HCT116 (cell line): Measurements from ENCODE around the gene SLIT1. TPM values are rescaled to one million over a fixed set of nuclear protein-coding genes. Genes with fewer than 3 reads are reported as not detected.

Experiments used
- ATAC-seq: fragments of 200-7000 bp; cut with Tn5 transposase; 2 replicates; pipeline ENCODE4 v1.9.1; 2020; ENCODE audit warnings: mild to moderate bottlenecking, moderate library complexity
- BruUV-seq: library from RNA; stranded (reverse); fragments of 400-500 nt; replicated peaks from 2 replicates; lab custom pipeline; 2021; lab: Mats Ljungman, UMichigan
- CTCF ChIA-PET: fragments of 300-600 bp; sonication (Branson Sonifier 250); formaldehyde crosslinking; loops from one replicate; lab custom pipeline; 2021; ENCODE audit warnings: antibody characterized with exemption; lab: Charles Lee
- POLR2A ChIA-PET: fragments of 300-600, 350-600 bp; sonication (Branson Sonifier 250); formaldehyde crosslinking; loops from one replicate; lab custom pipeline; 2021; ENCODE audit warnings: antibody characterized with exemption; lab: Charles Lee
- RAD21 ChIA-PET, 2 experiments: fragments of 300-600 bp; sonication (Branson Sonifier 250); formaldehyde crosslinking; loops; one replicate each; lab custom pipeline; 2023; ENCODE audit warnings: low total read pairs in 2 of 2; ENCODE audit not compliant: uncharacterized antibody in 2 of 2, unreplicated experiment in 2 of 2, low non-redundant PET in 1 of 2; lab: Charles Lee
- DNase-seq: peaks from one replicate; pipeline ENCODE4 v3.0.0-alpha.2; 2010; ENCODE audit warnings: low read depth, low spot score
- H2AFZ ChIP-seq: fragments of 200-600 bp; shearing (Covaris generic), sonication (generic); 2 replicates; pipeline ENCODE4 v1.6.1; 2017; ENCODE audit warnings: low read depth, mixed run types, mixed read lengths, antibody characterized with exemption, low read length; ENCODE audit not compliant: poor library complexity, severe bottlenecking
- H3K27ac ChIP-seq: 2 replicates; pipeline ENCODE4 v1.5.1; 2012; ENCODE audit warnings: low read depth, low read length
- H3K27me3 ChIP-seq: fragments of 200-600 bp; sonication (generic); 2 replicates; pipeline ENCODE4 v1.6.1; 2016; ENCODE audit warnings: mixed run types, low read length, mixed read lengths; ENCODE audit not compliant: insufficient read depth
- H3K36me3 ChIP-seq, 2 experiments: fragments of 200-500 bp in 1 of 2; fragments of 200-600 bp in 1 of 2; sonication (Bioruptor generic) in 1 of 2; sonication (generic) in 1 of 2; 2 replicates each; pipeline versions ENCODE4 v1.5.1 to v1.6.1; 2014 to 2016; ENCODE audit warnings: low read length in 2 of 2, inconsistent platforms in 1 of 2, mixed read lengths in 1 of 2, mixed run types in 1 of 2; ENCODE audit not compliant: insufficient read depth in 2 of 2, control insufficient read depth in 1 of 2
- H3K4me1 ChIP-seq, 2 experiments: fragments of 200-600 bp in 1 of 2; sonication (generic) in 1 of 2; 2 replicates each; pipeline versions ENCODE4 v1.5.1 to v1.6.1; 2012 to 2017; ENCODE audit warnings: low read length in 2 of 2, inconsistent platforms in 1 of 2, mild to moderate bottlenecking in 1 of 2, mixed read lengths in 1 of 2, mixed run types in 1 of 2, moderate library complexity in 1 of 2; ENCODE audit not compliant: insufficient read depth in 2 of 2, control insufficient read depth in 1 of 2
- H3K4me2 ChIP-seq: fragments of 200-600 bp; sonication (generic); 2 replicates; pipeline ENCODE4 v1.6.1; 2017; ENCODE audit warnings: mixed run types, low read length, mixed read lengths
- H3K4me3 ChIP-seq, 2 experiments: fragments of 200-600 bp in 1 of 2; sonication (generic) in 1 of 2; replicated peaks in 1 of 2; 2 replicates each; pipeline ENCODE4 v1.5.1; 2011 to 2016; ENCODE audit warnings: low read length in 2 of 2, control low read depth in 1 of 2, low read depth in 1 of 2, mild to moderate bottlenecking in 1 of 2, mixed read lengths in 1 of 2, mixed run types in 1 of 2
- H3K79me2 ChIP-seq: fragments of 200-600 bp; sonication (generic); 2 replicates; pipeline ENCODE4 v1.6.1; 2017; ENCODE audit warnings: mild to moderate bottlenecking, mixed run types, low read length, moderate library complexity, mixed read lengths; ENCODE audit not compliant: insufficient read depth
- H3K9ac ChIP-seq: fragments of 200-600 bp; sonication (generic); 2 replicates; pipeline ENCODE4 v1.6.1; 2016; ENCODE audit warnings: low read length, mixed read lengths
- H3K9me2 ChIP-seq: fragments of 200-600 bp; sonication (generic), shearing (Covaris generic); 2 replicates; pipeline ENCODE4 v1.6.1; 2017; ENCODE audit warnings: mixed run types, mild to moderate bottlenecking, moderate library complexity; ENCODE audit not compliant: insufficient read depth
- H3K9me3 ChIP-seq, 2 experiments: fragments of 200-500 bp in 1 of 2; fragments of 200-600 bp in 1 of 2; sonication (Bioruptor generic) in 1 of 2; sonication (generic) in 1 of 2; 2 replicates each; pipeline ENCODE4 v1.6.1; 2014 to 2017; ENCODE audit warnings: low read length in 2 of 2, mixed read lengths in 2 of 2, inconsistent platforms in 1 of 2, low read depth in 1 of 2, mild to moderate bottlenecking in 1 of 2, mixed run types in 1 of 2, moderate library complexity in 1 of 2; ENCODE audit not compliant: control insufficient read depth in 1 of 2, insufficient read depth in 1 of 2
- H4K20me1 ChIP-seq: fragments of 200-600 bp; sonication (generic), shearing (Covaris generic); 2 replicates; pipeline ENCODE4 v1.6.1; 2017; ENCODE audit warnings: mixed run types, mild to moderate bottlenecking, moderate library complexity; ENCODE audit not compliant: insufficient read depth
- CBX3 ChIP-seq: IDR thresholded peaks from 2 replicates; pipeline ENCODE4 v1.6.1; 2012; ENCODE audit warnings: low read depth
- CEBPB ChIP-seq: IDR thresholded peaks from 2 replicates; pipeline ENCODE4 v1.6.1; 2012; ENCODE audit warnings: low read depth
- ELF1 ChIP-seq: IDR thresholded peaks from 2 replicates; pipeline ENCODE4 v1.6.1; 2012; ENCODE audit warnings: low read depth, borderline replicate concordance
- FOSL1 ChIP-seq: IDR thresholded peaks from 2 replicates; pipeline ENCODE4 v1.6.1; 2012; ENCODE audit warnings: low read depth
- JUND ChIP-seq: IDR thresholded peaks from 2 replicates; pipeline ENCODE4 v1.6.1; 2012
- POLR2A ChIP-seq: IDR thresholded peaks from 2 replicates; pipeline ENCODE4 v1.7.0; 2011; ENCODE audit warnings: borderline replicate concordance; ENCODE audit not compliant: insufficient read depth, insufficient read length; ENCODE audit errors: extremely low read depth
- POLR2AphosphoS5 ChIP-seq: IDR thresholded peaks from 2 replicates; pipeline ENCODE4 v1.6.1; 2011; ENCODE audit warnings: mild to moderate bottlenecking, low read depth, low read length, moderate library complexity
- RAD21 ChIP-seq: IDR thresholded peaks from 2 replicates; pipeline ENCODE4 v1.6.1; 2012; ENCODE audit warnings: low read depth, mild to moderate bottlenecking
- SIN3A ChIP-seq: IDR thresholded peaks from 2 replicates; pipeline ENCODE4 v1.6.1; 2012; ENCODE audit warnings: low read depth
- SP1 ChIP-seq: IDR thresholded peaks from 2 replicates; pipeline ENCODE4 v1.6.1; 2012; ENCODE audit warnings: low read depth
- SRF ChIP-seq: IDR thresholded peaks from 2 replicates; pipeline ENCODE4 v1.6.1; 2012; ENCODE audit warnings: low read depth
- TCF7L2 ChIP-seq: IDR thresholded peaks from 2 replicates; pipeline ENCODE4 v1.7.0; 2011; ENCODE audit warnings: borderline replicate concordance, inconsistent platforms; ENCODE audit not compliant: insufficient read depth, insufficient read length; ENCODE audit errors: extremely low read depth
- YY1 ChIP-seq: IDR thresholded peaks from 2 replicates; pipeline ENCODE4 v1.6.1; 2011; ENCODE audit warnings: low read length, low read depth, moderate library complexity, mild to moderate bottlenecking; ENCODE audit not compliant: insufficient replicate concordance; ENCODE audit errors: extremely low read depth
- ZFX ChIP-seq: fragments of 450-650 bp; IDR thresholded peaks from 2 replicates; pipeline ENCODE4 v1.6.1; 2017
- ZNF274 ChIP-seq: fragments of 200-500 bp; sonication (Bioruptor generic); IDR thresholded peaks from 2 replicates; pipeline ENCODE4 v1.6.1; 2014; ENCODE audit warnings: mild to moderate bottlenecking, low read depth, low read length, inconsistent platforms
- intact Hi-C: fragments of 100-400 bp; cut with micrococcal nuclease; formaldehyde crosslinking; loops from 2 replicates; pipeline ENCODE4 v1.10.0; 2022
- total RNA-seq: library from RNA; stranded (reverse); gene quantifications from one replicate; pipeline ENCODE4 v1.2.1, GENCODE V29; 2021; ENCODE audit not compliant: unreplicated experiment
- TF ChIP-seq, protein P1 (sequence below), 3 experiments: fragments of 200-600 bp in 1 of 3; sonication (generic) in 1 of 3; IDR thresholded peaks in 2 of 3; conservative IDR thresholded peaks in 1 of 3; 2 replicates each; pipeline ENCODE4 v1.5.1; 2012 to 2017; ENCODE audit warnings: low read depth in 2 of 3, low read length in 2 of 3, antibody characterized with exemption in 1 of 3, borderline replicate concordance in 1 of 3, control low read depth in 1 of 3, mild to moderate bottlenecking in 1 of 3, mixed read lengths in 1 of 3, mixed run types in 1 of 3, moderate library complexity in 1 of 3; ENCODE audit not compliant: insufficient read depth in 1 of 3
- TF ChIP-seq, protein P2 (sequence below): IDR thresholded peaks from 2 replicates; pipeline ENCODE4 v1.6.1; 2012
- TF ChIP-seq, protein P3 (sequence below): IDR thresholded peaks from 2 replicates; pipeline ENCODE4 v1.6.1; 2012; ENCODE audit warnings: low read depth

SLIT1 gene
- total RNA-seq, 1 experiment from 2014 or later = 0.42 TPM

DNA sequence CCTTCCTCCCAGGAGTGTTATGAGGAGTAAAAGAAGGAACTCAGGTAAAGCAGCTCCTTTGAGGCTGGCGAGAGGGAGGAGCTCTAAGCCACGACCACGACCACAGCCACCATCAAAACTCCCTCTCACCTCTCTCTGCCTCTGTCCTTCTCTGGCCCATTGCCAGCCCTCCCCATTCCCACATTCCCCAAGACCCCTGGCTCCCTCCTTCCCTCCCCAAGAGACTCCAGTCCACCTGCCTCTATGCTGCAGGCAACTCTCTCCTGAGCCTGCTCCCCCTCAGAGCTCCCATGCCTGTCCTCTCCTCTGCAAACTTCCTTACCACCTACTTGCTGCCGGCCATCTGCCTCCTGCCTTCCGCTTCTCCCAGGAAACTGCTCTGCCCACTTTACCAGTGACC is 9.5 kb downstream of the SLIT1 start (continued):
- TF ChIP-seq, protein P1, sequence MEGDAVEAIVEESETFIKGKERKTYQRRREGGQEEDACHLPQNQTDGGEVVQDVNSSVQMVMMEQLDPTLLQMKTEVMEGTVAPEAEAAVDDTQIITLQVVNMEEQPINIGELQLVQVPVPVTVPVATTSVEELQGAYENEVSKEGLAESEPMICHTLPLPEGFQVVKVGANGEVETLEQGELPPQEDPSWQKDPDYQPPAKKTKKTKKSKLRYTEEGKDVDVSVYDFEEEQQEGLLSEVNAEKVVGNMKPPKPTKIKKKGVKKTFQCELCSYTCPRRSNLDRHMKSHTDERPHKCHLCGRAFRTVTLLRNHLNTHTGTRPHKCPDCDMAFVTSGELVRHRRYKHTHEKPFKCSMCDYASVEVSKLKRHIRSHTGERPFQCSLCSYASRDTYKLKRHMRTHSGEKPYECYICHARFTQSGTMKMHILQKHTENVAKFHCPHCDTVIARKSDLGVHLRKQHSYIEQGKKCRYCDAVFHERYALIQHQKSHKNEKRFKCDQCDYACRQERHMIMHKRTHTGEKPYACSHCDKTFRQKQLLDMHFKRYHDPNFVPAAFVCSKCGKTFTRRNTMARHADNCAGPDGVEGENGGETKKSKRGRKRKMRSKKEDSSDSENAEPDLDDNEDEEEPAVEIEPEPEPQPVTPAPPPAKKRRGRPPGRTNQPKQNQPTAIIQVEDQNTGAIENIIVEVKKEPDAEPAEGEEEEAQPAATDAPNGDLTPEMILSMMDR (IDR thresholded peaks at IDR 0.05 in 2 of 3, conservative IDR thresholded peaks at IDR 0.05 in 1 of 3; ENCODE audit: borderline replicate concordance in 1 of 3, insufficient read depth in 1 of 3, low read depth in 2 of 3, low read length in 2 of 3) = no peak
- TF ChIP-seq CBX3 (no peak), FOSL1 (no peak), TCF7L2 (no peak), POLR2AphosphoS5 (no peak), JUND (no peak), ZFX (no peak)
- TF ChIP-seq, all 23 proteins: peak for 0

DNA sequence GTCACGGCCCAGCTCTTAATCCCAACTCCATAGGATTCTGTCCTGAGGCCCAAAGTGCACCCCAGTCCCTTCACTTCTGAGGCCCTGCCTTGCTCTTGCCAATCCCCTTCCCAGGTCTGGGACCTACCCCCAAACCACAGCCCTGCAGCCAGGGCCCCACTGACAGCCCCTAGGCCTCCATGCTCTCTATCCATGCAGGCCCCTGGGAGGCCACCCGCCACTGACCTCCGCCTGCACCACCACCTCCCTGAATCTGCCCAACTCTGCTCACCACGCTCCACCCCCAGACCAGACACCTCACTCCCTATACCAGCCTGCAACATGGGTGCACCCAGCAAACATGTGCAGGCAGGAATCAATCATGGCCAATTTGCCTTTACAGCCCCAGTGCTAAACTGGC is 10.2 kb downstream of the SLIT1 start:
- no TSS peak for BruUV-seq
- POLR2A ChIA-PET = no interaction called here
- no peaks in the 10 kb centered on the region for H3K9me3 ChIP-seq
- TF ChIP-seq POLR2AphosphoS5 (no peak), TCF7L2 (no peak), ZNF274 (no peak), CBX3 (no peak), RAD21 (no peak), CEBPB (no peak), SRF (no peak), FOSL1 (no peak), SIN3A (no peak), POLR2A (no peak), YY1 (no peak), ELF1 (no peak), SP1 (no peak), ZFX (no peak)
- TF ChIP-seq, protein P2, sequence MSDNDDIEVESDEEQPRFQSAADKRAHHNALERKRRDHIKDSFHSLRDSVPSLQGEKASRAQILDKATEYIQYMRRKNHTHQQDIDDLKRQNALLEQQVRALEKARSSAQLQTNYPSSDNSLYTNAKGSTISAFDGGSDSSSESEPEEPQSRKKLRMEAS = no peak
- TF ChIP-seq, protein P1 (IDR thresholded peaks at IDR 0.05 in 2 of 3, conservative IDR thresholded peaks at IDR 0.05 in 1 of 3; ENCODE audit: borderline replicate concordance in 1 of 3, insufficient read depth in 1 of 3, low read depth in 2 of 3, low read length in 2 of 3) = no peak
- TF ChIP-seq, protein P3, sequence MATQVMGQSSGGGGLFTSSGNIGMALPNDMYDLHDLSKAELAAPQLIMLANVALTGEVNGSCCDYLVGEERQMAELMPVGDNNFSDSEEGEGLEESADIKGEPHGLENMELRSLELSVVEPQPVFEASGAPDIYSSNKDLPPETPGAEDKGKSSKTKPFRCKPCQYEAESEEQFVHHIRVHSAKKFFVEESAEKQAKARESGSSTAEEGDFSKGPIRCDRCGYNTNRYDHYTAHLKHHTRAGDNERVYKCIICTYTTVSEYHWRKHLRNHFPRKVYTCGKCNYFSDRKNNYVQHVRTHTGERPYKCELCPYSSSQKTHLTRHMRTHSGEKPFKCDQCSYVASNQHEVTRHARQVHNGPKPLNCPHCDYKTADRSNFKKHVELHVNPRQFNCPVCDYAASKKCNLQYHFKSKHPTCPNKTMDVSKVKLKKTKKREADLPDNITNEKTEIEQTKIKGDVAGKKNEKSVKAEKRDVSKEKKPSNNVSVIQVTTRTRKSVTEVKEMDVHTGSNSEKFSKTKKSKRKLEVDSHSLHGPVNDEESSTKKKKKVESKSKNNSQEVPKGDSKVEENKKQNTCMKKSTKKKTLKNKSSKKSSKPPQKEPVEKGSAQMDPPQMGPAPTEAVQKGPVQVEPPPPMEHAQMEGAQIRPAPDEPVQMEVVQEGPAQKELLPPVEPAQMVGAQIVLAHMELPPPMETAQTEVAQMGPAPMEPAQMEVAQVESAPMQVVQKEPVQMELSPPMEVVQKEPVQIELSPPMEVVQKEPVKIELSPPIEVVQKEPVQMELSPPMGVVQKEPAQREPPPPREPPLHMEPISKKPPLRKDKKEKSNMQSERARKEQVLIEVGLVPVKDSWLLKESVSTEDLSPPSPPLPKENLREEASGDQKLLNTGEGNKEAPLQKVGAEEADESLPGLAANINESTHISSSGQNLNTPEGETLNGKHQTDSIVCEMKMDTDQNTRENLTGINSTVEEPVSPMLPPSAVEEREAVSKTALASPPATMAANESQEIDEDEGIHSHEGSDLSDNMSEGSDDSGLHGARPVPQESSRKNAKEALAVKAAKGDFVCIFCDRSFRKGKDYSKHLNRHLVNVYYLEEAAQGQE = no peak

More for the DNA sequence above, 10.2 kb downstream of the SLIT1 start:
- Histone ChIP-seq H3K27me3 (peaks cover 17% of the 10 kb centered on the region; the same call in 1 of the 2 replicates), H3K36me3 (no peaks in the 10 kb centered on the region), H3K9me2 (no peaks in the 10 kb centered on the region), H3K4me3 (no peak overlapping the region), H4K20me1 (no peaks in the 10 kb centered on the region), H3K4me1 (peaks cover 0 to 4% of the 10 kb centered on the region in 2 experiments; a peak in 2 of 4 replicates), H3K4me2 (no peak overlapping the region), H3K79me2 (no peaks in the 10 kb centered on the region), H3K9ac (no peak overlapping the region), H2AFZ (no peak overlapping the region), H3K27ac (no peak overlapping the region)
- DNase-seq (no peak), ATAC-seq (no peak)
- CTCF ChIA-PET = no interaction called here
- RAD21 ChIA-PET = no interaction called here
- intact Hi-C loops = no loop called here
